NCI-H345 treated with DMSO at 0.1 percent for 48 hours (cell line): ENCODE results near the gene DDR1.
"Not testable (repeated sequence)": the region's sequence is repeated elsewhere in the genome, so short reads cannot be mapped to it uniquely, and the experiment has no call there.

Source experiments
- DNase-seq: peaks from one replicate; lab custom pipeline; 2025; ENCODE audit not compliant: unreplicated experiment; lab: John Stamatoyannopoulos, UW

DDR1 gene

DNA sequence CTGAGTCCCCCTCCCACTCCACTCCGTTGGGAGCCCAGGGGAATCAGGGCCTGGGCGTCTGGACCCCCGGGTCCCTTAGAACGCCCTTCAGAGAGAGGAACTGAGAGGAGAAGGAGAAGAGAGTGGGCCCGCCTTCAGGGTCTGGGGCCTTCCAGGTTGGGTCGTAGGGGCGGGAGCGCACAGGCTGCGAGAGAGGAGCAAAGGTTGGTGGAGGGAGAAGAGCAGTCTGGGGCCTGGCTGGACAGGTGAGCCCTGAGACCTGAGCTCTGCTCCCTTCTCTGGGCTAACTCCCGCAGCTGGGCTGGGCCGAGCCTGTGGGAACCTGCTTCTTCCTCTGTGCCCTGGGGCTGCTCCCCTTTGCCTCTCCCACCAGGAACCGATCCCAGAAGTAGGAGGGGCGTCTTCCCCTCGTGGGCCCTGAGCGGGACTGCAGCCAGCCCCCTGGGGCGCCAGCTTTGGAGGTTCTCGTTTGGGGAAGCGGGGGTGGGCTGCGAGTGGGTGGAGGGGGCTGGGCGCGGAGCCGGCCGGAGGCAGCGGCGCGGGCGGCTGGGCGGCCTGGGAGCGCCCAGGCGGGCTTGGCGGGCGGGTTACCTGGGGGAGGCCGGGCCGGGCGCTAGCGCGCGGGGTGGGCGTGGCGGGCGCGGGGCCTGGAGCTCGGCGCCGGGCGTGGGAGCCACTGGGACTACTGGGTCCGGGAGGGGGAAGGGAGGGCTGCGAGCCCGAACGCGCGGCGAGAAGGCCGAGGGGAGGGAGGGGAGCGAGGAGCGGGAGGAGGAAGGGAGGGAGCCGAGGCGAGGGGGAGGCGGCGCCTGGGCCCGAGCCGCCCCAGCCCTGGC, at the start of gene DDR1:
DDR1 (plus strand) TSS at position 835 of the 836 bp plus-strand sequence. CDS start 4,211 bp downstream, outside the sequence.
- peak; percentile 42 for DNase-seq

DNA sequence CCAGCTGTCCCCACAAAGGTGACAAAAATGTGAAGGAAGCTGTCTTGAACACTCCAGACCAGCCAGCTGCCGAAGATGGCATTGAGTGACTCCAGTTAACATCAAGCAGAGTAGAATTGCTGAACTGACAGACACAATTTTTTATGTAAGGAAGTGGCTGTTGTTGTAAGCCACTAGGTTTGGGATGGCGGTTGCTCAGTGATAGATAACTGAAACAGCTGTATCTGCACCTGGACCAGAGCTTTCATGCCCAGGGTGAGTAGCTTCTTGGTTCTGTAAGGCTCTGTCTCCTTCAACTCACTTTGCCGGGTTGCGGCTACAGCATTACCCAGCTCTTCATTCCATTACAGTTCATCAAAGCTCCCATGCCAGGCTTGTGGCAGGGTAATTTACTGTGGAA, 49.7 kb upstream of the DDR1 start:
- DNase-seq, result no peak

DNA sequence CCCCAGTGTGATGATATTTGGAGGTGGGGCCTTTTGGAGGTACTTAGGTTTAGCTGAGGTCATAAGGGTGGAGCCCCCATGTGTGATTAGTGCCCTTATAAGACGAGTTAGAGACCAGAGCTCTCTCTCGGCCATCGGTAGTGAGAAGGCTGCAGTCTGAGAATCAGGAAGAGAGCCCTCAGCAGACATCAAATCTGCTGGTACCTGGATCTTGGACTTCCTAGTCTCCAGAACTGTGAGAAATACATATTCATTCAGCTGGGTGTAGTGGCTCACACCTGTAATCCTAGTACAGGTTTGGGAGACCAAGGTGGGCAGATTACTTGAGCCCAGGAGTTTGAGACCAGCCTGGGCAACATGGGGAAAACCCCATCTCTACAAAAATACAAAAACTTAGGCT, 48.7 kb upstream of the DDR1 start:
- DNase-seq, result no peak

DNA sequence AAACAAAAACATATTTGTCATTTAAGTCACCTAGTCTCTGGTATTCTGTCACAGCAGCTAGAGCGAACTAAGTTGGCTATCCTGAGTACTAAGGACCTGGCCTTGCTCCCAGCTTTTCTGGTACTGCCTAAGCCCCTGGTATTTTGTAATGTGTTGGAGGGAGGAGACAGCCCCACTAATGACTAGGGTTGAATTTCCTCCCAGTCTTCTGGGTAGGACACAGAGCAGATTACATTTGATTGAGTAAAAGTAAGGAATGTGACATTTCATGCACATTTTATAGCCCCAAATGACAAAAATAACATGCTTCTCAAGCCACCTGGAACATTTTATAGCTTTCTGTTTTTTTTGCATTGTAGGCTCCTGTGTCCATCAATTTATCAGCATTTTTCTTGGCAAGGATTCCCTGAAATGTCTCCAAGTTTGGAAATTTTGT, 47.9 kb upstream of the DDR1 start:
- DNase-seq, result no peak

DNA sequence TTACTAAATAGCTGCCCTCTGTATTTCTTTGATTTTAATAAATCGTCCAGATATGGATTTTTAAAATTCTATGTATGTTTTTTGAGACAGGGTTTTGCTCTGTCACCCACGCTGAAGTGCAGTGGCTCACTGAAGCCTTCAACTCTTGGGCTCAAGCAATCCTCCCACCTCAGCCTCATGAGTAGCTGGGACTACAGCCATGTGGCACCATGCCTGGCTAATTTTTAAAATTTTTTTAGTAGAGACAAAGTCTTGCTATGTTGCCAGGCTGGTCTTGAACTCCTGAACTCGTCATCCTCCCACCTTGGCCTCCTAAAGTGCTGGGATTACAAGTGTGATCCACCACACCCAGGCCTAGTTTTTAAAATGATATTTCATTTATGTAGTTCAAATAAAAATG, 47.4 kb upstream of the DDR1 start:
- no peak for DNase-seq

DNA sequence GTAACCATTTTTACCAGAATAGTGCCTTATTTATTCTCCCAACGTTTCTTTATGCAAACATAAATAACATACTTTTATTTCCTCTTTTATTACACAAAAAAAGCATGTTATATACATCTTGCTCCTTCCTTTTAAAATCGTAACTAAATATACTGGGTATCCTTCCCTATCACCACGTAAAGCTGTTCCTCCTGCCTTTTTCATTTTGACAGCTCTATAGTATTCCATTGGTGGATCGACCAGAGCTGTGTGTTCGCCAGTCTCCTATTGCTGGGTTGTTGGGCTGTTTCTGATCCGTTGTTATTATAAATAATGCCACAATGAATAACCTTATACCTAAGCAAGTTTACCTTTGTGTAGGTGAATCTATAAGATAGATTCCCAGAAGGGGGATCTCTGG, 46.9 kb upstream of the DDR1 start:
- no peak for DNase-seq

DNA sequence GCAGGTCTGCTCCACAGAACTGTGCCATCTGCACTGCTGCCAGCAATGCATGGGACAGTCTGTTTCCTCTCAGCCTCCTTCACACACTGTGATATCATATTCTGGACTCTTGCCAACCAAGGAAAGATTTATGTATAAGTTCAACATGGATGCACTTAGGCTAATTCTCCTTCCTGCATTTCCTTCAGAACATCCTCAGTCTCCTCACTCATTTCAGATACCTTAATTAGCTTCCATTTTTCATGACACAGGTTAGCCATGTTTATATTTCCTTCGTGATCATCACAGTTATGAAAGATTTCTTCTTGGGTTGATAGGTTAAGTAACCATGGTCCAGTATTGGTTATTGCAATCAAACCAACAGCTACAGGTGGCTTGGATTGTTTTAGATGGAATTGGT, 46.4 kb upstream of the DDR1 start:
- DNase-seq, result no peak

DNA sequence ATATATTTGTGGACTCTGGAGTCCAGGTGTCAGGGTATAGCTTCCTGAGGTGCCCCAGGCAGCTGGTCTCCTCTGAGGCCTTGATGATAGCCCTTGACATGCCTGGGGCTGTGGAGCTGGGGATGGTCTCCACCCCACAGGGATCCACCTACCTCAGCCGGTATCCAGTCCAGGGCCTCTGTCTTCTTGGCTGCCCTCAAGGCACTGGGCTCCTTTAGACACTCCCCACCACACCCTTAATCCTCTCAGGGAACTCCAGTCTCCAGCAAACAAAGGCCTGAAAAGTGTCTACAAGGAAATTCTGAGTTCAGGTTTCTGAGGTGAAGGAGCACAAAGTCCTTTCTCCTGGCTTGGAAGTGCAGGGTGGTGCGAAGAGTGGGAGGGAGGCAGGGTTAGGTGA, 44.6 kb upstream of the DDR1 start:
- no peak for DNase-seq

DNA sequence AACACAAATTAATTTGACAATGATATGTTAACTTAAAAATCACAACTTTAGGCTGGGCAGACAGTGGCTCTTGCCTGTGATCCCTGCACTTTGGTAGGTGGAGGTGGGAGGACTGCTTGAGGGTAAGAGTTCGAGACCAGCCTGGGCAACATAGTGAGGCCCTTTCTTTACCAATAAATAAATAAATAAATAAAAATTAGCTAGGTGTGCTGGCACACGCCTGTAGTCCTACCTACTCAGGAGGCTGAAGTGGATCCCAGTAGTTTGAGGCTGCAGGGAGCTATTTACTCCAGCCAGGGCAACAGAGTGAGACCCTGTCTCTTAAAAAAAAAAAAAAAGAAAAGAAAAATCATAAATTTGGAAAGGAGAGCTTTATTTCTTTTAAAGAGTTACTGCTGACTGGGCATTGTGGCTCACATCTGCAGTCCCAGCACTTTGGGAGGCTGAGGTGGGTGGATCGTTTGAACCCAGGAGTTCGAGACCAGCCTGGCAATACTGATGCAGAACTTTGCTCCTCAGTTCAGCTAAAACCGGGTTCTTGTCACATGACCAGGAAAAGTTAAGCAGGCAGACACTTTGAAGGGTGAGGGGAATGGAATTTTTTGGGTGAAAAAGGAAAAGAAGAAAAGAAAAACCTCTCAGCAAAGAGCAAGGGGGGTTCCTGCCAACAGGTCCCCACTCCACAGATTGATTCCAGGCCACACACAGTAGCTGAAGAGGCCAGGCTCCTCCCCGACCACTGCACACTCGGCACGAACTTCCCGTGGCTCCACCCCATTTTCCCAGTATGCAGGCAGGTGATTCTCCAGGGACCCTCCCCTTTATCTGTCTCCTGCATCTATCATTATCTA, 44.0 kb upstream of the DDR1 start:
- DNase-seq, result no peak

DNA sequence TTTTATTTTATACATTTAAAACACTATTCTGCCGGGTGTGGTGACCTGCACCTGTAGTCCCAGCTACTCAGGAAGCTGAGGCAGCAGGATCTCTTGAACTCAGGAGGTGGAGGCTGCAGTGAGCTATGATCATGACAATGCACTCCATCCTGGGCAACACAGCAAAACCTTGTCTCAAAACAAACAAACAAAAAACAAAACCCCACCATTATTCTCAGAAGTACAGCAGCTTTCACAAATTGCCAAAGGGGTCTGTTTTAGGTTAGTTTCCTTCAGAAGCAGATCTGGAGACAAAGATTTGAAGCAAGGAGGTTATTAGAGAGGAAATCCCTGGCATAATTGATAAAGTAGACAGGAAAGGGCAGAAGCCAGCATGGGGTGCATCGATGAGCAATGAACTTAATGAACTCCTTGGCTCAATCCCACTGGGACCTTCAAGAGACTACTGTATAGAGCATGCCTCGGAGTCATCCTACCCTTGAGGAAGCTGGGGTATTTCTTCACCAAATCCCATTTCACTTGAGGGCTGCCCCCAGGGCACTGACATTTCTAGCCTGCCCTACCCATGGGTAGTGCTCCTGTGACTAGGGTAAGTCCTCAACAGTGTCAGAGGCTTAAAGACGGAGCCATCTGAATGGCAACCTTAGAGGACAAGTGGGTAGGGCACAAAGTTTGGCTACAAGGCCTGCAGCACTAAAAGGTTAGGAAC, 43.2 kb upstream of the DDR1 start:
- DNase-seq, result no peak

DNA sequence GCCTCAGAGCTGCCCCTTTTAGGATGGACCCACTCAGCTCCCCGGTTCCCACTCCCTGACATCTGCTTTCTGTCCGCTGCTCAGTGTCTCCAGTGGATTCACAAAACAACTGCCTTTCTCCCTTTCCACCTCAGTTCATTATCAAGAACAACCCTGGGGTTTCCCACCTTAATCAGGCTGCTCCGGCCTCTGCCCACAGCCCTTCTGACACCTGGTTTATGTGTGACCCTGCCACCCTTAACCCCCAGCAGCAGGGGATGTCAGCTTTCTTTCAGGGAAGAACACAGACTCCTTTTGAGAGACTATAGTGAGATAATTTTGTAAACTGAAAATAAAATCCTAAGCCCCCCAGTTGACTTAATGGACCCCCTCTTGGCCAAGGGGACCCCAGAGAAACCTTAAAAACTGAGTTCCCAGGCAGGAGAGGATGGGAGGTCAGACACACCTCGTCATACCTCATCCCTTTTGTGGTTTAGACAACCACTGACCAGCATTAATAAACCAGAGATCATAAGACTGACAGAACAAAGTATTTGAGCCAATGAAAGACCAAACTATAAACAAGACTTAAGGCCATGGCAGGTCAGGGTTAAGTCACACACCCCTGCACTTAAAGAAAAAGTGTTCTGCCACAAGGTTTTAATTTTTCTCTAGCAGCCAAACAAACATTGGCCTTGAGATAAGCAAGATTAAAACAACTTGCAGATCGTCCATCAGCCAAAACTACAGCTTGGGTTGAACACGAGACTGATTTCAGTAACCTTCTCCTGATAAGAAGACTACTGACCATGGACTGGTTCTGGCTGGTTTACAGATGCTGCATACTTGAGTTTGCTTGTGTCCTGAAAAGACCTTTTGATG, 42.4 kb upstream of the DDR1 start:
- DNase-seq, result no peak

DNA sequence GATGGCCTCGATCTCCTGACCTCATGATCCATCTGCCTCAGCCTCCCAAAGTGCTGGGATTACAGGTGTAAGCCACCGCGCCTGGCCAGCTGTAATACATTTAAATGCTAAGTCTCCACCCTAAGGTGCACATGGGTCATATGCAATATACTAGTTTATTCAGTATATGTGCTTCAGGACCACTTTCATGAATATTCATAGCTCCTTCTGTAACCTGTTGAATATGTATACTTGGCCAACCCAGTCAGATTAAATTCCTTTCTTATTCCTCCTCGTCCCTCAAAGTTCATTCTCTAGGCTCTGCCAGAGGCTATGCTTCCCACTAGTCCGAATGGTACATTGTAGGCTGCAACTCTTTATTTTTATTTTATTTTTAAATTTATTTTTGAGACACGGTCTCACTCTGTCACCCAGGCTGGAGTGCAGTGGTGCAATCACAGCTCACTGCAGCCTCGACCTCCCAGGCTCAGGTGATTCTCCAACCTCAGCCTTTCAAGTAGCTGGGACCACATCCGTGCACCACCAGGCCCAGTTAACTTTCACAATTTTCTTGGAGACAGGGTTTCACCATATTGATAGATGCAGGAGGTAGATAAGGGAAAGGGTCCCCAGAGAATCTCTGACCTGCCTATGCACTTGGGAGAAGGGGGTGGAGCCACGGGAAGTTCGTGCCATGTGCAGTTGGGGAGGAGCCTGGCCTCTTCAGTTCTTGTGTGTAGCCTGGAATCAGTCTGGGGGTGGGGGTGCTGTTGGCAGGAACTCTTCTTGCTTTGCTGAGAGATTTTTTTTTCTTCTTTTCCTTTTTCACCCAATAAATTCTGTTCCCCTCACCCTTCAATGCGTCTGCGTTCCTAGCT, 41.3 kb upstream of the DDR1 start:
- DNase-seq, result no peak

DNA sequence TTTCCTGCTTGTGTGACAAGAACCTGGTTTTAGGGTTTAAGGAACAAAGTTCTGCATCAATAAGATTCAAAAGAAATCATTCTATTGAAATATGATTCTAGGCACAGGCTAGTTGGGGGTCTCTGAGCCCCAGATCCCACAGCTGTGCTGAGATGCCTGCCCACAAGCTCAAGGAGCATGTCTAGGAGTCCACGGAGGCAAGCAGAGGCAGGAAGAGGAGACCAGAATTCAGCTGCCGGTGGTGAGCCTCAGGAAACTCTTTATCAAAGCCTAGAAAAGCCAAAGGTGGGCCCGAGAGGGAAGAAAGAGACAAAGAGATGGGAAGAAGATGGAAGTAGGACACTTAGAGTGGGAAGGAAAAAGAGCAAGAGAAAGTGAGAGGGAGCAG, 40.7 kb upstream of the DDR1 start:
- no peak for DNase-seq

DNA sequence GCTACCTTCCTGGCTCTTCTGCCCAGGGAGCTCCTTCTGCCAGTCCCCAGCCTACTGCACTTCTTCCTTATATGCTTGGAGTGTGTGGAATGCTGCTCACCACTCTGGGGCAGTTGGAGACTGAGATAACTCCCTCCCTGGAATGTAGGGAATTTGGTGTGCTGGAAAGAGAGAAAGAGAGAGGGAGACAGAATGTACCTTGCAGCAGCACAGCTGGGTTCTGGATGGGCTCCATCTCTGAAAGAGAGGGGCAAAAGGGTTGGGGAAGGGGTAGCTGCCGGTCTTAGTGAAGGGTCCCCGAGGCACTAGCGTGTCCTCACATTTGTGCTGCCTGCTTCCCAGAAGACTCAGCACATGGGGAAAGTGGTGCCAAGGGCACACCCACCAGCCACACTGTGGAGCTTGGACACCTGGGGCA, 40.2 kb upstream of the DDR1 start:
- DNase-seq, result no peak

DNA sequence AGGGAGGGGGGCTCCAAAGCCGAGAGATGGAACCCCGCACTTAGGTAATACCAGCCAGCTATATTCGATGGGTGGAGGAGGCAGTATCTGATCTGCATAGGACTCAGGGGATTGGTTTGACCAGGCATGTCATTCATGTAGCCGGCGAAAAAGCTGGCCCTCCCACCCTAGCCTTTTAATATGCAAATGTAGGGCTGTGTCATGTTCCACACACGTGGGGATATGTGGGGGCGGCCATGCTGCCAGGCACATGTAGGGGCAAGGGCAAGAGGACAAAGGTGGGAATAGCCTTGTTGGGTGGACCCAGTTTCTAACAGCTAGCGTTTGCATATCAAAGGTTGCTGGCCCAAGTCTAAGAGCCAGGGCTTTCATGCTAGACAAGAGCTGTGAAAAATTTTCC, 39.1 kb upstream of the DDR1 start:
- DNase-seq, result no peak

DNA sequence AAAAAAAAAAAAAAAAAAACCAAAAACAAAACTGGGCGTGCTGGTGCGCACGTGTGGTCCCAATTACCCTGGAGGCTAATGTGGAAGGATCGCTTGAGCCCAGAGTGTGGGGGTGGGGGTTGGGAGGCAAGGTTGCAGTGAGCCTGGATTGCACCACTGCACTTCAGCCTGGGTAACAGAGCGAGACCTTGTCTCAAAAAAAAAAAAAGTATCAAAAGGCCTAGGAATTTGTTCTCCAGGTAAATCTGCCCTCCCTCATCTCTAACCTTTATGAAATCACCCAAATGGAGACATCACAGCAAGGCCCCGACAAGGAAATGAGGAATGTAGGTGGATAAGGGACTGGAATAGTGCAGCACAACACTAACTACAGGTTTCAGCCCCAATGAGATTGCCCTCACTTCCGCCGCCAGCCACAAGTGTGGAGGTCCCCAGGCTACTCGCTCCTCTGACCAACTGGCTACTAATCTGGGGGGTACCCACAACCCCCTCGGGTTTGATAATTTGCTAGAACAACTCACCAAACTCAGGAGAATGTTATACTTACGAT, 36.8 kb upstream of the DDR1 start:
- no peak for DNase-seq

DNA sequence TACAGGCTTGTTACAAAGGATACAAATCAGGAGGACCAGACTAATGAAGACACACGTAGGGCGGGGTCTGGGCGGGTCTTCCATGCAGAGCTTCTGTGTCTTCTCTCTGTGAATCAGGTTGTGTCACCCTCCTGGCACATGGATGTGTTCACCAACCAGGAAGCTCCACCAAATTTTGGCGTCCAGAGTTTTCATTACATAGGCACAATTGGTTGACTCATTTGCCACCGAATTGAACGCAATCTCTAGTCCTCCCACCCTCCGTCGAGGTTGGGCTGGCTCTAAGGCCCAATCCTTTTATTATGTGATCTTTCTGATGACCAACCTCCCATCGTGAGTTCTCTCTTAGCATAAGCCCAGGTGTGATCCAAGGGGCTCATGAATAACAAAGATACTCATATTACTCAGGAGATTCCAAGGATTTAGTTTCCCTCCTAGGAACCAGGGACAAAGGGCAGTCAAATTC, 36.3 kb upstream of the DDR1 start:
- no peak for DNase-seq

DNA sequence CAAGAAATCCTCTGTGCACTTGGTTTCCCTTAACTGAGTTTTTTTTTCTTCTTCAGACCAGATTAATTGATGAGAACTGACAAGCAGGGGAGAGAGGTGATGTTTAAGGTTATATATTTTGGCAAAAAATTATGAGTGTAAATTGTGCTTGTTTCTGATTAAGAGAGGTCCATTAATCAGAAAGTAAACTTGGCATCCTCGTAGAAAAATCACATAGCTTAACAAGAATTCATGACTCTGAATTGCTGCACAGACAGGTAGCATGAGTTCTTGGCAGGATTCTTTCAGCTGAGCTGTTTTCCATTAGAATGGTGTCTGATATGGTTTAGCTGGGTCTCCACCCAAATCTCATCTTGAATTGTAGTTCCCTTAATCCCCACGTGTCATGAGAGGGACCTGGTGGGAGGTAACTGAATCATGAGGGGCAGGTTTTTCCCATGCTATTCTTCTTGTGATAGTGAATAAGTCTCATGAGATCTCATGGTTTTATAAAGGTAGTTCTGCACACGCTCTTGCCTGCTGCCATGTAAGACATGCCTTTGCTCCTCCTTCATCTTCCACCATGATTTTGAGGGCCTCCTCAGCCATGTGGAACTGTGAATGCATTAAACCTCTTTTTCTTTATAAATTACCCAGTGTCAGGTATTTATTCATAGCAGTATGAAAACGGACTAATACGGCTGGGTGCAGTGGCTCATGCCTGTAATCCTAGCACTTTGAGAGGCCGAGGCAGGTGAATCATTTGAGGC, 34.2 kb upstream of the DDR1 start:
- DNase-seq, result no peak

DNA sequence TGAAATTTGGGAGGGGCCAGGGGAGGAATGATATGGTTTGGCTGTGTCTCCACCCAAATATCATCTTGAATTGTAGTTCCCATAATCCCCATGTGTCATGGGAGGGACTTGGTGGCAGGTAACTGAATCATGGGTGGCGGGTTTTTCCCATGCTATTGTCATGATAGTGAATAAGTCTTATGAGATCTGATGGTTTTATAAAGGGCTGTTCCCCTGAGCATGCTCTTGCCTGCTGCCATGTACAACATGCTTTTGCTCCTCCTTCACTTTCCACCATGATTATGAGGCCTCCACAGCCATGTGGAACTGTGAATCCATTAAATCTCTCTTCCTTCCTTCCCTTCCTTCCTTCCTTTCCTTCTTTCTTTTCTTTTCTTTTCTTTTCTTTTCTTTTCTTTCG, 31.9 kb upstream of the DDR1 start:
- not testable (repeated sequence) for DNase-seq
